ENCODE results near the gene ARPC2.

Gene ARPC2

GRCh38 chr2:218252509-218253231, 35.7 kb downstream of the ARPC2 start:
- H3K27me3 Mint-ChIP-seq (ENCODE audit: low read depth), result no peaks in the 10 kb centered on the region
- H3K4me3 Mint-ChIP-seq, result no peak overlapping the region
- no peaks in the 10 kb centered on the region for H3K9me3 Mint-ChIP-seq
- peak overlapping the region; percentile 31 for H3K27ac Mint-ChIP-seq
- H3K36me3 Mint-ChIP-seq (ENCODE audit: low read depth), result peaks cover 74% of the 10 kb centered on the region
- no peak for DNase-seq (ENCODE audit: low spot score)
- H3K4me1 Mint-ChIP-seq (ENCODE audit: low read depth), result peaks cover 12% of the 10 kb centered on the region

- peak overlapping the region; percentile 36 for H3K27ac Mint-ChIP-seq
- no peaks in the 10 kb centered on the region for H3K9me3 Mint-ChIP-seq
- H3K4me1 Mint-ChIP-seq (ENCODE audit: low read depth), result peaks cover 13% of the 10 kb centered on the region
- no peak for DNase-seq (ENCODE audit: low spot score)
- H3K27me3 Mint-ChIP-seq (ENCODE audit: low read depth), result no peaks in the 10 kb centered on the region
- H3K4me3 Mint-ChIP-seq, result no peak overlapping the region
- peaks cover 70% of the 10 kb centered on the region for H3K36me3 Mint-ChIP-seq (ENCODE audit: low read depth)
Measured at GRCh38 chr2:218253232-218253625, 36.2 kb downstream of the ARPC2 start.

GRCh38 chr2:218255446-218255845, 38.5 kb downstream of the ARPC2 start:
- peaks cover 53% of the 10 kb centered on the region for H3K36me3 Mint-ChIP-seq (ENCODE audit: low read depth)
- no peaks in the 10 kb centered on the region for H3K9me3 Mint-ChIP-seq
- peak overlapping the region; percentile 1 for H3K27ac Mint-ChIP-seq
- no peak overlapping the region for H3K4me3 Mint-ChIP-seq
- DNase-seq (ENCODE audit: low spot score), result no peak
- H3K4me1 Mint-ChIP-seq (ENCODE audit: low read depth), result peaks cover 13% of the 10 kb centered on the region
- no peaks in the 10 kb centered on the region for H3K27me3 Mint-ChIP-seq (ENCODE audit: low read depth)

- H3K36me3 Mint-ChIP-seq (ENCODE audit: low read depth), result peaks cover 43% of the 10 kb centered on the region
- H3K27me3 Mint-ChIP-seq (ENCODE audit: low read depth), result no peaks in the 10 kb centered on the region
- H3K9me3 Mint-ChIP-seq, result no peaks in the 10 kb centered on the region
- DNase-seq (ENCODE audit: low spot score), result no peak
- no peak overlapping the region for H3K4me3 Mint-ChIP-seq
- peak overlapping the region; percentile 90 for H3K27ac Mint-ChIP-seq
- H3K4me1 Mint-ChIP-seq (ENCODE audit: low read depth), result peaks cover 13% of the 10 kb centered on the region
Measured at GRCh38 chr2:218256612-218257350, 39.8 kb downstream of the ARPC2 start.

- Mint-ChIP-seq H3K4me1 (ENCODE audit: low read depth) (peaks cover 13% of the 10 kb centered on the region), H3K4me3 (peak overlapping the region; percentile 43), H3K27me3 (ENCODE audit: low read depth) (no peaks in the 10 kb centered on the region), H3K9me3 (no peaks in the 10 kb centered on the region), H3K36me3 (ENCODE audit: low read depth) (peaks cover 36% of the 10 kb centered on the region), H3K27ac (peak overlapping the region; percentile 90)
- peak; percentile 57 for DNase-seq (ENCODE audit: low spot score)
Measured at GRCh38 chr2:218257390-218257981, 40.5 kb downstream of the ARPC2 start.

GRCh38 chr2:218259099-218259961, 42.3 kb downstream of the ARPC2 start:
- DNase-seq (ENCODE audit: low spot score), result no peak
- H3K4me3 Mint-ChIP-seq, result no peak overlapping the region
- H3K27me3 Mint-ChIP-seq (ENCODE audit: low read depth), result no peaks in the 10 kb centered on the region
- peak overlapping the region; percentile 45 for H3K27ac Mint-ChIP-seq
- H3K9me3 Mint-ChIP-seq, result no peaks in the 10 kb centered on the region
- H3K36me3 Mint-ChIP-seq (ENCODE audit: low read depth), result peaks cover 23% of the 10 kb centered on the region
- peaks cover 17% of the 10 kb centered on the region for H3K4me1 Mint-ChIP-seq (ENCODE audit: low read depth)

GRCh38 chr2:218260166-218260565, 43.2 kb downstream of the ARPC2 start:
- Mint-ChIP-seq H3K27me3 (ENCODE audit: low read depth) (no peaks in the 10 kb centered on the region), H3K4me1 (ENCODE audit: low read depth) (peaks cover 17% of the 10 kb centered on the region), H3K4me3 (no peak overlapping the region), H3K27ac (peak overlapping the region; percentile 34), H3K36me3 (ENCODE audit: low read depth) (peaks cover 18% of the 10 kb centered on the region), H3K9me3 (no peaks in the 10 kb centered on the region)
- DNase-seq (ENCODE audit: low spot score), result no peak

GRCh38 chr2:218260742-218261422, 43.9 kb downstream of the ARPC2 start, which contains the start of gene GPBAR1:
GPBAR1 (plus strand) TSS chr2:218261015; CDS start chr2:218262725, 1,710 bp downstream.
- H3K36me3 Mint-ChIP-seq (ENCODE audit: low read depth), result peaks cover 15% of the 10 kb centered on the region
- no peak within 1 kb of the TSS for H3K4me3 Mint-ChIP-seq
- DNase-seq (ENCODE audit: low spot score), result no peak
- no peaks in the 10 kb centered on the region for H3K27me3 Mint-ChIP-seq (ENCODE audit: low read depth)
- H3K9me3 Mint-ChIP-seq, result no peaks in the 10 kb centered on the region
- H3K27ac Mint-ChIP-seq, result peak within 1 kb of the TSS; percentile 34
- peaks cover 16% of the 10 kb centered on the region for H3K4me1 Mint-ChIP-seq (ENCODE audit: low read depth)

GRCh38 chr2:218261423-218262236, 44.6 kb downstream of the ARPC2 start:
- H3K9me3 Mint-ChIP-seq, result no peaks in the 10 kb centered on the region
- H3K27ac Mint-ChIP-seq, result no peak overlapping the region
- H3K4me1 Mint-ChIP-seq (ENCODE audit: low read depth), result peaks cover 15% of the 10 kb centered on the region
- H3K4me3 Mint-ChIP-seq, result no peak overlapping the region
- DNase-seq (ENCODE audit: low spot score), result no peak
- no peaks in the 10 kb centered on the region for H3K27me3 Mint-ChIP-seq (ENCODE audit: low read depth)
- H3K36me3 Mint-ChIP-seq (ENCODE audit: low read depth), result peaks cover 12% of the 10 kb centered on the region

- no peak overlapping the region for H3K4me3 Mint-ChIP-seq
Measured at GRCh38 chr2:218262237-218262600, 45.2 kb downstream of the ARPC2 start.

GRCh38 chr2:218262631-218263586, 45.9 kb downstream of the ARPC2 start:
- Mint-ChIP-seq H3K4me1 (ENCODE audit: low read depth) (peaks cover 11% of the 10 kb centered on the region), H3K36me3 (ENCODE audit: low read depth) (peaks cover 11% of the 10 kb centered on the region), H3K4me3 (no peak overlapping the region), H3K9me3 (no peaks in the 10 kb centered on the region), H3K27me3 (ENCODE audit: low read depth) (no peaks in the 10 kb centered on the region), H3K27ac (no peak overlapping the region)
- no peak for DNase-seq (ENCODE audit: low spot score)

More at GRCh38 chr2:218262237-218262600, 45.2 kb downstream of the ARPC2 start:
- Mint-ChIP-seq H3K27ac (no peak overlapping the region), H3K4me1 (ENCODE audit: low read depth) (peaks cover 14% of the 10 kb centered on the region), H3K27me3 (ENCODE audit: low read depth) (no peaks in the 10 kb centered on the region), H3K36me3 (ENCODE audit: low read depth) (peaks cover 12% of the 10 kb centered on the region), H3K9me3 (no peaks in the 10 kb centered on the region)
- DNase-seq (ENCODE audit: low spot score), result no peak
